WTC11 (cell line): ENCODE measurements around the gene TEX54. TPM values are rescaled to one million over a fixed set of nuclear protein-coding genes. Genes with fewer than 3 reads are reported as not detected.

Source experiments
- ATAC-seq: fragments of 200-7000 bp; cut with Tn5 transposase; 2 replicates; pipeline ENCODE4 v1.10.0; 2021; ENCODE audit warnings: mild to moderate bottlenecking, moderate library complexity
- CTCF ChIA-PET: fragments of 300-600 bp; sonication (Branson Sonifier 250); formaldehyde crosslinking; loops from one replicate; lab custom pipeline; 2021; ENCODE audit warnings: antibody characterized with exemption; lab: Charles Lee
- POLR2A ChIA-PET: fragments of 350-600 bp; sonication (Branson Sonifier 250); formaldehyde crosslinking; loops from one replicate; lab custom pipeline; 2021; ENCODE audit warnings: antibody characterized with exemption; lab: Charles Lee
- DNase-seq: peaks from one replicate; pipeline ENCODE4 v3.0.0; 2021; ENCODE audit warnings: low spot score
- H3K27ac Mint-ChIP-seq: 2 replicates; pipeline ENCODE4 v1.8.0; 2021; ENCODE audit warnings: mixed read lengths
- H3K27me3 Mint-ChIP-seq: 2 replicates; pipeline ENCODE4 v1.8.0; 2021; ENCODE audit warnings: low read depth, mild to moderate bottlenecking, moderate library complexity, mixed read lengths
- H3K36me3 Mint-ChIP-seq: 2 replicates; pipeline ENCODE4 v1.8.0; 2021; ENCODE audit warnings: mixed read lengths
- H3K4me1 Mint-ChIP-seq: 2 replicates; pipeline ENCODE4 v1.8.0; 2022; ENCODE audit warnings: mixed read lengths
- H3K4me3 Mint-ChIP-seq: 2 replicates; pipeline ENCODE4 v1.8.0; 2021; ENCODE audit warnings: mild to moderate bottlenecking, moderate library complexity, mixed read lengths
- H3K9me3 Mint-ChIP-seq: 2 replicates; pipeline ENCODE4 v1.8.0; 2021; ENCODE audit warnings: mixed read lengths
- ATF6 ChIP-seq: sonication (generic); formaldehyde crosslinking; IDR thresholded peaks from 2 replicates; pipeline ENCODE4 v1.8.1; 2023; ENCODE audit warnings: mild to moderate bottlenecking, missing genetic modification reagents
- E2F4 ChIP-seq: sonication (generic); formaldehyde crosslinking; IDR thresholded peaks from 2 replicates; pipeline ENCODE4 v1.8.1; 2022; ENCODE audit warnings: low read depth, mild to moderate bottlenecking, moderate library complexity, missing genetic modification reagents, borderline replicate concordance
- E2F5 ChIP-seq: sonication (generic); formaldehyde crosslinking; IDR thresholded peaks from 2 replicates; pipeline ENCODE4 v1.8.1; 2022; ENCODE audit warnings: mild to moderate bottlenecking, moderate library complexity, missing genetic modification reagents
- GABPB1 ChIP-seq: sonication (generic); formaldehyde crosslinking; IDR thresholded peaks from 2 replicates; pipeline ENCODE4 v1.8.1; 2023; ENCODE audit warnings: mild to moderate bottlenecking, missing genetic modification reagents
- GRHL2 ChIP-seq: fragments of 250-450 bp; sonication (Bioruptor Pico); IDR thresholded peaks from 2 replicates; pipeline ENCODE4 v1.8.0; 2022; ENCODE audit warnings: mild to moderate bottlenecking, moderate library complexity; ENCODE audit not compliant: insufficient replicate concordance, severe bottlenecking
- MAX ChIP-seq: sonication (generic); formaldehyde crosslinking; IDR thresholded peaks from 2 replicates; pipeline ENCODE4 v1.8.0; 2022; ENCODE audit warnings: mild to moderate bottlenecking, missing genetic modification reagents
- NFATC4 ChIP-seq: fragments of 250-450 bp; sonication (Bioruptor Pico); IDR thresholded peaks from 2 replicates; pipeline ENCODE4 v1.9.0; 2021; ENCODE audit warnings: mild to moderate bottlenecking
- NR1H2 ChIP-seq: sonication (generic); formaldehyde crosslinking; IDR thresholded peaks from 2 replicates; pipeline ENCODE4 v1.9.0; 2021; ENCODE audit warnings: mild to moderate bottlenecking, moderate library complexity, missing genetic modification reagents
- NR3C1 ChIP-seq: sonication (generic); formaldehyde crosslinking; conservative IDR thresholded peaks from 2 replicates; pipeline ENCODE4 v1.8.1; 2023; ENCODE audit warnings: low read depth, mild to moderate bottlenecking, missing genetic modification reagents
- PRDM15 ChIP-seq: sonication (generic); formaldehyde crosslinking; IDR thresholded peaks from 2 replicates; pipeline ENCODE4 v1.8.0; 2022; ENCODE audit warnings: missing genetic modification reagents
- PREB ChIP-seq: sonication (generic); formaldehyde crosslinking; IDR thresholded peaks from 2 replicates; pipeline ENCODE4 v1.8.1; 2022; ENCODE audit warnings: mild to moderate bottlenecking, missing genetic modification reagents, moderate library complexity, borderline replicate concordance
- SOX15 ChIP-seq: fragments of 250-450 bp; sonication (Bioruptor Pico); IDR thresholded peaks from 2 replicates; pipeline ENCODE4 v1.9.0; 2021; ENCODE audit warnings: mild to moderate bottlenecking
- SP1 ChIP-seq: sonication (generic); formaldehyde crosslinking; conservative IDR thresholded peaks from 2 replicates; pipeline ENCODE4 v1.8.1; 2022; ENCODE audit warnings: missing genetic modification reagents
- USF2 ChIP-seq: sonication (generic); formaldehyde crosslinking; IDR thresholded peaks from 2 replicates; pipeline ENCODE4 v1.8.1; 2023; ENCODE audit warnings: mild to moderate bottlenecking, missing genetic modification reagents, moderate library complexity
- ZBTB21 ChIP-seq: sonication (generic); formaldehyde crosslinking; IDR thresholded peaks from 2 replicates; pipeline ENCODE4 v1.8.1; 2023; ENCODE audit warnings: mild to moderate bottlenecking, missing genetic modification reagents, borderline replicate concordance
- ZBTB43 ChIP-seq: sonication (generic); formaldehyde crosslinking; IDR thresholded peaks from 2 replicates; pipeline ENCODE4 v1.8.1; 2023; ENCODE audit warnings: mild to moderate bottlenecking, missing genetic modification reagents
- ZMAT4 ChIP-seq: fragments of 250-450 bp; sonication (Bioruptor Pico); IDR thresholded peaks from 2 replicates; pipeline ENCODE4 v1.9.0; 2021; ENCODE audit warnings: mild to moderate bottlenecking
- ZNF317 ChIP-seq: sonication (generic); formaldehyde crosslinking; IDR thresholded peaks from 2 replicates; pipeline ENCODE4 v1.8.1; 2023; ENCODE audit warnings: low read depth, mild to moderate bottlenecking, moderate library complexity, missing genetic modification reagents, borderline replicate concordance
- ZNF423 ChIP-seq: fragments of 250-450 bp; sonication (Bioruptor Pico); IDR thresholded peaks from 2 replicates; pipeline ENCODE4 v2.1.2; 2022; ENCODE audit warnings: mild to moderate bottlenecking, moderate library complexity
- ZNF425 ChIP-seq: fragments of 250-450 bp; sonication (Bioruptor Pico); conservative IDR thresholded peaks from 2 replicates; pipeline ENCODE4 v1.9.0; 2021; ENCODE audit warnings: mild to moderate bottlenecking
- ZNF671 ChIP-seq: fragments of 250-450 bp; sonication (Bioruptor Pico); IDR thresholded peaks from 2 replicates; pipeline ENCODE4 v1.8.0; 2021; ENCODE audit warnings: mild to moderate bottlenecking
- total RNA-seq: library from RNA; stranded (reverse); gene quantifications from 3 replicates; pipeline ENCODE4 v1.2.3, GENCODE V29; 2021

TEX54 gene
- total RNA-seq, 1 experiment from 2014 or later = not detected

- TF ChIP-seq MAX (CRISPR knock-in tag) = peak; percentile 37; the same call in 1 of the 2 replicates
- peak; percentile 31; the same call in 1 of the 2 replicates for TF ChIP-seq NFATC4
- peak; percentile 60; the same call in 1 of the 2 replicates for TF ChIP-seq ZNF423 (CRISPR knock-in tag)
- TF ChIP-seq E2F4 (CRISPR knock-in tag) = no peak
- TF ChIP-seq ATF6 = no peak
- no peak for TF ChIP-seq ZMAT4 (CRISPR knock-in tag)
- no peak for TF ChIP-seq NR3C1
- no peak for TF ChIP-seq ZBTB43
- no peak for TF ChIP-seq PRDM15 (CRISPR knock-in tag)
- TF ChIP-seq NR1H2 = no peak
- TF ChIP-seq ZBTB21 (CRISPR knock-in tag) = no peak
- TF ChIP-seq GABPB1 (CRISPR knock-in tag) = peak; percentile 98
- no peak for TF ChIP-seq PREB (CRISPR knock-in tag)
- TF ChIP-seq ZNF317 = no peak
- TF ChIP-seq SP1 (CRISPR knock-in tag) = no peak
- TF ChIP-seq E2F5 (CRISPR knock-in tag) = 0 out of 2 replicates have a peak, but pooled peaks have one; percentile 6
- no peak for TF ChIP-seq ZNF671
- TF ChIP-seq SOX15 (CRISPR knock-in tag) = no peak
- TF ChIP-seq GRHL2 (CRISPR knock-in tag) = no peak
- TF ChIP-seq ZNF425 (CRISPR knock-in tag) = no peak
- TF ChIP-seq USF2 = peak; percentile 66; the same call in 1 of the 2 replicates
- TF ChIP-seq, all 79 proteins: peak for 6
- Mint-ChIP-seq H3K9me3 (no peaks in the 10 kb centered on the region), H3K36me3 (peaks cover 69% of the 10 kb centered on the region), H3K4me1 (peaks cover 49% of the 10 kb centered on the region), H3K4me3 (peak overlapping the region; percentile 99), H3K27me3 (peaks cover 3% of the 10 kb centered on the region; the same call in 1 of the 2 replicates), H3K27ac (peak overlapping the region; percentile 100)
- POLR2A ChIA-PET = interaction anchor here (0.5 to 3.8 kb wide), 18 partner anchors 8 to 229 kb away, joined by 3 to 44 read pairs (median 4); partner anchors contain the start of genes HNRNPUL2, STX5, TEX54 and TMEM179B
- CTCF ChIA-PET = interaction anchor here (0.8 to 1.7 kb wide), 13 partner anchors 8 to 212 kb away, joined by 3 to 14 read pairs (median 4); partner anchors contain the start of genes HNRNPUL2, NXF1 and TMEM179B
- ATAC-seq (no peak), DNase-seq (peak; percentile 95)
Measured at GRCh38 chr11:62881579-62882430, 49.2 kb upstream of the TEX54 start.
